HUES6 (cell line): Measurements from ENCODE around the gene MAPK12.
A peak's percentile ranks its signal among the peaks of the same experiment; 100 is the strongest.

Source experiments
- H3K27ac ChIP-seq: 2 replicates; pipeline ENCODE4 v1.7.0; 2013; ENCODE audit warnings: low read depth, mild to moderate bottlenecking, low read length, inconsistent platforms
- H3K27me3 ChIP-seq: 2 replicates; pipeline ENCODE4 v1.6.1; 2013; ENCODE audit warnings: low read length; ENCODE audit not compliant: control insufficient read depth, insufficient read depth
- H3K36me3 ChIP-seq: 2 replicates; pipeline ENCODE4 v1.6.1; 2013; ENCODE audit warnings: low read length; ENCODE audit not compliant: control insufficient read depth, insufficient read depth
- H3K4me1 ChIP-seq: 2 replicates; pipeline ENCODE4 v1.6.1; 2013; ENCODE audit warnings: low read length; ENCODE audit not compliant: control insufficient read depth, insufficient read depth
- H3K4me3 ChIP-seq: 2 replicates; pipeline ENCODE4 v1.5.1; 2013; ENCODE audit warnings: low read depth, low read length
- H3K9ac ChIP-seq: one replicate; pipeline ENCODE4 v1.6.1; 2013; ENCODE audit warnings: mild to moderate bottlenecking, low read length
- H3K9me3 ChIP-seq: 2 replicates; pipeline ENCODE4 v1.6.1; 2013; ENCODE audit warnings: low read depth, low read length; ENCODE audit not compliant: control insufficient read depth, insufficient read depth

Gene MAPK12

DNA sequence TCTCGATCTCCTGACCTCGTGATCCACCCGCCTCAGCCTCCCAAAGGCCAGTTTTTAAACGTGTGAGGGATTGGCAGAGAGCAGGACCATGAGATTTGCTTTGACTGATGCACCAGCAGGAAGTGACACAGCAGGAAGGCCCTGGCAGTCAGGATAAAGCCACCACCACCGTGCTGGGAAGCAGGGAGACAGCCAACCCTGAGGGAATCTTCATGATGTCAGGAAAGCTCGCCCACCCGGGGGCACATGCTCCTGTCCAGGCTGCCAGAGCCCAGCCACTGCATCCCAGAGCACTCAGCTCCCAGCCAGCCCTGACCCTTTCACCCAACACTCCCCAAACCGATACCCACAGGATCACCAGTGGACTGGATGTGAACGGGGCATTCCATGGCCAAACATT lies 22.7 kb downstream of the MAPK12 start:
- Histone ChIP-seq H3K9me3 (peaks cover 5% of the 10 kb centered on the region; the same call in 1 of the 2 replicates), H3K4me3 (no peak overlapping the region), H3K4me1 (peaks cover 3% of the 10 kb centered on the region; the same call in 1 of the 2 replicates), H3K36me3 (peaks cover 12% of the 10 kb centered on the region; the same call in 1 of the 2 replicates), H3K27me3 (no peaks in the 10 kb centered on the region), H3K27ac (no peak overlapping the region), H3K9ac (no peak overlapping the region)

DNA sequence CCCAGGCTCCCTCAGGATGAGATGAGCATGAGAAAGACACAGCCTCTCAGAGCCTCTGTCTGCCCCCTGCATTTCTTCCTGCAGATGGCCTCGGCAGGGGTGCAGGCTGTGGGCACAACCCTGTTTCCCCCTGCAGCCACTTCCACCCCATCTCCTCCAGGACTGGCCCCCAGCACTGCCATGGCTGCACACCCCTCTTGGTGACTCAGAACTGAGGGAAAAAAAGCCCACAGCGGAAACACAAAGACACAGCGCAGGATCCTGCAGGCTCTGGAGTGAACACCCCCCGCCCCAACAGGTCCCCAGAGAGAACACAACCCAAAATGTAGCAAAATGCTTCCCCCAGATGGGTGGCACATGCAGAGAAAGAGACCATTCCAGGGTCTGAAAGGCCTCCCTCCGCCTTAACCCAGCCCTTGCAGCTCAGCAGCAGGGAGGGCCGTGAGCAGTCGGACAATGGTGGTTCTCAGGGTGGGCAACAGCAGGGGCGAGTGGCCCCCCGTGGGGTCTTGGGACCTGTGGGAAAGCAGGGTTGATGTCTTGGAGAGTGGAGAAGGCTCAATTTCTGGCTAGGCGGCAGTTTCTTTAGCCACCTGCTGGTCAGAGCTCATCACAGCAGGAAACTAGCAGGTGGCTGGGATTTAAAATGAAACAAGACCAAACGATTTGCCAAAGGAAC lies 24.6 kb downstream of the MAPK12 start:
- Histone ChIP-seq H3K36me3 (peaks cover 15% of the 10 kb centered on the region; the same call in 1 of the 2 replicates), H3K27ac (no peak overlapping the region), H3K4me1 (no peaks in the 10 kb centered on the region), H3K9ac (no peak overlapping the region), H3K27me3 (no peaks in the 10 kb centered on the region), H3K9me3 (peaks cover 5% of the 10 kb centered on the region; the same call in 1 of the 2 replicates), H3K4me3 (no peak overlapping the region)

DNA sequence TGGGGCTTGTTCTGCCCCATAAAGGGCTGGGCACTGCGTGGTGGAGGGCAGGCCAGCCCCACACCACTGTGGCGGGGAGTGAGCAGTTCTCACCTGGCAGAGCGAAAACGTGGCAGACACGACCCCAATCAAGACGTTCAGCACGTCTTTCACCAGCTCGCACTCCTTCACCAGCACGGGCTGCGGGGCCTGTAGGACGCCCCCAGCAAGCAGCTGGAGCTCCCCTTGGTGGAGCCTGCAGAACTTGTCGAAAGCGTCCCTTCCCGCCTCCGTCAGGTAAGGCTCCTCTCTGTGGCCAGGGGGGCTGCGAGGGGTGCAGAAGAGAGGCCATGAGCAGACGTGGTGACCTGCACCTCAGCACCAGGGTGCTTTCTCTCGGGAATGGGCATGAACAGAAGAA lies 28.3 kb downstream of the MAPK12 start:
- Histone ChIP-seq H3K4me1 (no peaks in the 10 kb centered on the region), H3K27ac (no peak overlapping the region), H3K4me3 (no peak overlapping the region), H3K9ac (no peak overlapping the region), H3K27me3 (no peaks in the 10 kb centered on the region), H3K36me3 (peaks cover 5% of the 10 kb centered on the region; the same call in 1 of the 2 replicates), H3K9me3 (peaks cover 5% of the 10 kb centered on the region; the same call in 1 of the 2 replicates)

DNA sequence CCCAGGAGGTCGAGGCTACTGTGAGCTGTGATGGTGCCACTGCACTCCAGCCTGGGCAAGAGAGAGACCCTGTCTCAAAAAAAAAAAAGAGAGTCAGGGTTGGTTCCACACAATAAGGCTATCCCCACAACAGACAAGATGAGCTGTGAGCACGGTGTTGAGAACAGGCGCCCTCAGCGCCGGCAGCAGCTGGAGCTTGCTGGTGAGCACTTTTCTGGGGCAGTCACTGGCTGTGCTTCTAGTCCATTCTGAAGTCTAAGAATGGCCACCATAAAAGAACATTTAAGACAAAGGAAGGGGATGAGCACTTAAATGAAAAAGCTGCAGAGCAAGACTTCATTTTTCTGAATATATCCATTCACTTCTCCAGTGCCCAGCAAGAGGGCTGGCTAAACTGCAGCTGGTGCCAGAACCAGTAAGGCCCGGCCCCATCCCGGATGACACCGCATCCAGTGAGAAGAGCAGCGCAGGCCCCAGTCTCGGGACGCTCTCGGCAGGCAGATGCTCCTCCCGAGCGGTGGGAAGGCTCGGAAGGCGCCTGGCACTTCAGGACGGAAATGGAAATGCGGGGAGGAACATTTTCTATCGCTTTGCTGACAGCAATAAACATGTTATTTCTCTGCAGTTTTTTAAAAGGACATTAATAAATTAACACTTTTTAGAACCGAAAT lies 28.9 kb downstream of the MAPK12 start:
- no peaks in the 10 kb centered on the region for H3K27me3 ChIP-seq
- H3K27ac ChIP-seq: no peak overlapping the region
- H3K4me3 ChIP-seq: no peak overlapping the region
- H3K4me1 ChIP-seq: no peaks in the 10 kb centered on the region
- peaks cover 5% of the 10 kb centered on the region; the same call in 1 of the 2 replicates for H3K9me3 ChIP-seq
- H3K36me3 ChIP-seq: peaks cover 5% of the 10 kb centered on the region; the same call in 1 of the 2 replicates
- no peak overlapping the region for H3K9ac ChIP-seq

DNA sequence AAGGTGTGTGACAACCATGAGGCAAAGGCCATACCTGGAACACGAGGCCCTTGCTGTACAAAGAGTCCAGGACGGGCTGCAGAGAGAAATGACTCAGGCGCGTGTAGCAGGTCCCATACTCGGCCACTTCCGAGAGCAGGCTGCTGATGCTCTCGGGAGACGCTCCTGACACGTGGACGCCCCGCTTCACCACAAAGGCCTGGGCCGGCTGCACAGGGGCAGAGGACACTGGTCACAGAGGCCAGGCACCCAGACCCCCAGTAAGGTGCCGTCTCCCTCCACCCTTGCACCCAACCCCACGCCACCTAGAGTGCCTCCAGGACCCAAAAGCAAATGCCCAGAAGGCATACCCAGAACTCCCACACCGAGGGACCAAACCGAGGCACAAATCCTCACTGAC lies 32.1 kb downstream of the MAPK12 start:
- Histone ChIP-seq H3K4me1 (no peaks in the 10 kb centered on the region), H3K27me3 (no peaks in the 10 kb centered on the region), H3K9ac (no peak overlapping the region), H3K36me3 (peaks cover 14% of the 10 kb centered on the region), H3K27ac (no peak overlapping the region), H3K9me3 (no peaks in the 10 kb centered on the region), H3K4me3 (no peak overlapping the region)

DNA sequence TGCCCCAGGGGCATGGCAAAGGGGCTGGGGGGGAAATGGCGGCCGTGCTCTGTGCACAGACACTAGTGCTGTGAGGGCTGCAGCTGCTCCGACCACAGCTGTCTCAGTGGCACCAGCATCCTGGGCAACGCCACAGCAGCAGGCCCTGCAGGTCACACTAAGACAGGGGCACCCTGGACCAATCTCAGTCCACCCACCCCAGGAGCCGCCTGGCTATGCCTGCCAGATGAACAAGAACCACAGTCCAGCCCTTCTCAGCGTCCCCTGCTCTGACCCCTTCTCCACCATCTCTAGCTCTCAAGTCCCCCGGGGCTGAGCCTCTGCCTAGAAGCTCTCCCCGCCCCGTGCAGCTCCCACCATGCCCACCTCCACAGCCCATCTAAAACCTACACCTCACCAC lies 33.1 kb downstream of the MAPK12 start:
- peak overlapping the region; percentile 19 for H3K9ac ChIP-seq
- no peak overlapping the region for H3K4me3 ChIP-seq
- H3K27ac ChIP-seq: no peak overlapping the region
- peaks cover 20% of the 10 kb centered on the region for H3K36me3 ChIP-seq
- H3K4me1 ChIP-seq: no peaks in the 10 kb centered on the region
- H3K27me3 ChIP-seq: no peaks in the 10 kb centered on the region
- no peaks in the 10 kb centered on the region for H3K9me3 ChIP-seq

DNA sequence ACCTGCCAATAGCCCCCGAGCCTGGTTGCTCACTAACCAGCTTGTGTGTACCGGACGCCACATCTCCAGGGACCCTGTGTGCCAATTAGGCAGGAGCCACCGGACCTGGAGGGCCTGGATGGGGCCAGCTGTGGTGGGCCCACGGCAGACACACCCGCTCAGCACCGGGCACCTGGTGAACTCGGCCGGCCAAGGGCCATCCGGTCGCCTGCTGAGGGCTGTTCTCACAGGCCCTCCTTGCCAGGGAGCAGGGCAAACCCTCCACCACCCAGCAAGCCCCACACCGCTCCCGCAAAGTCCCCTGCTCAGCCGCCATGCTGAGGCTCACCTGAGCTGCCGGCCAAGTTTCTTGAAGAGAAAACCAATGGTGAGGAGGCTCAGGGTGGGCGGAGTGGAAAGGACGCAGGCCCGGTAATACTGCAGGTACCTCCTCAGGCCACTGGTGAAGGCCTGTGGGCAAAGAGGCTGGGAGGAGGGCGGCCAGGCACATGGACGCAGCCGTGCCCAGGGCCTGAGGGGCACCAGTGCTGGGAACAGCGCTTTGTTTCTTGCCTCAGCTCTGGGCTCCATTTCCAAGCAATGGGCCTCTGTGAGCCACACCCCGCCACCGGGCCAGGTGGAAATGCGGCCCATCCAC lies 33.8 kb downstream of the MAPK12 start:
- Histone ChIP-seq H3K9me3 (no peaks in the 10 kb centered on the region), H3K4me3 (no peak overlapping the region), H3K9ac (no peak overlapping the region), H3K36me3 (peaks cover 25% of the 10 kb centered on the region), H3K27ac (no peak overlapping the region), H3K27me3 (no peaks in the 10 kb centered on the region), H3K4me1 (no peaks in the 10 kb centered on the region)

DNA sequence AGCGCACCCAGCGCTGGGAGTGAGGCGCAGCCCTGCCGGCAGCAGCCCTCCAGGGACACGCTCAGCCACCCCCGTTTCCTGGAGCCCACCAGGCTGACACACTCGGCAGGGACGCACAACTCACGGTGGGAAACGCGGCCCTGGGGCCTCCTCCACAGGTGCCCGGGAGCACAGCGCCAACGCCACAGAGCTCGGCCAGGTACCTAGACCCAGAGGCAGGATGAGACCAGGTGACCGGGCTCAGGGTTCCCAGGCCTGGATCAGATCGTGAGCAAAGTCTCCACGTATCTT lies 34.7 kb downstream of the MAPK12 start:
- H3K9me3 ChIP-seq: no peaks in the 10 kb centered on the region
- H3K27me3 ChIP-seq: no peaks in the 10 kb centered on the region
- no peak overlapping the region for H3K4me3 ChIP-seq
- H3K4me1 ChIP-seq: no peaks in the 10 kb centered on the region
- H3K36me3 ChIP-seq: peaks cover 34% of the 10 kb centered on the region
- no peak overlapping the region for H3K27ac ChIP-seq
- no peak overlapping the region for H3K9ac ChIP-seq

DNA sequence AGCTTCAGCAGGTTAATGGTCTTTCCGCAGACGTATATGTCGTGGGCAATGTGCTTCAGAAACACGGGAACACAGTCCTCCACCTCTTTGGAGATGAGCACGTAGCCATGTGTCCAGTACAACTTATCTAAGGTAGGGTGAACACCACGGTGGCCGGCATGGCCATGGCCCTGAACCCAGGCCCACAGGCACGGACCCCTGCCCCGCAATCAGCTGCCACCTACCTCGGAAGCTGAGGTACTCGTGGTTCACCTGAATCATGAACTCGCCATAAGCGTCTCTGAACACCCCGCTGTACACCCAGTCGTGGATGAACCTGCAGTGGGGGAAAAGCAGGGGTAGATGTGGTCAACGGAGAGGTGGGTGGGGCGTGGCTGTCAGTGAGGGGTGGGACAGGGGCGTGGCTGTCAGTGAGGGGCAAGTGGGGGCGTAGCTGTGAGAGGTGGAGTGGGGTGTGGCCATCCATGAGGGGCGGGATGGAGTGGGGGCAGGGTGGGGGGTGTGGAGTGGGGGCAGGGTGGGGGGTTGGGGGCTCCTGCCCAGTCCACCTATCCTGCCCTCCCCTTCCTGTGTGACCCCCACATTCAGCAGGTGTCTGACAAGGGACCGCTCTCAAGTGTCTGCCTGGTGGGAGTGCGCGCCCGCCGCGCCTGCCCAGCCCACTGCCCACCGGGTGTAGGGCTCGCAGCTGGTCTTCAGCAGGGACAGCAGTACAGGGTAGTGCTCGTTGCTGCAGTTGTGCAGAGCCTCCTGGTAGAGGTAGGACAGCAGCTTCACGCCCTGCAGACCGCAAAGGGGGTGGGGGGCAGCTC lies 35.2 kb downstream of the MAPK12 start:
- no peak overlapping the region for H3K27ac ChIP-seq
- no peaks in the 10 kb centered on the region for H3K9me3 ChIP-seq
- H3K9ac ChIP-seq: no peak overlapping the region
- H3K4me3 ChIP-seq: no peak overlapping the region
- peaks cover 39% of the 10 kb centered on the region for H3K36me3 ChIP-seq
- no peaks in the 10 kb centered on the region for H3K27me3 ChIP-seq
- no peaks in the 10 kb centered on the region for H3K4me1 ChIP-seq

DNA sequence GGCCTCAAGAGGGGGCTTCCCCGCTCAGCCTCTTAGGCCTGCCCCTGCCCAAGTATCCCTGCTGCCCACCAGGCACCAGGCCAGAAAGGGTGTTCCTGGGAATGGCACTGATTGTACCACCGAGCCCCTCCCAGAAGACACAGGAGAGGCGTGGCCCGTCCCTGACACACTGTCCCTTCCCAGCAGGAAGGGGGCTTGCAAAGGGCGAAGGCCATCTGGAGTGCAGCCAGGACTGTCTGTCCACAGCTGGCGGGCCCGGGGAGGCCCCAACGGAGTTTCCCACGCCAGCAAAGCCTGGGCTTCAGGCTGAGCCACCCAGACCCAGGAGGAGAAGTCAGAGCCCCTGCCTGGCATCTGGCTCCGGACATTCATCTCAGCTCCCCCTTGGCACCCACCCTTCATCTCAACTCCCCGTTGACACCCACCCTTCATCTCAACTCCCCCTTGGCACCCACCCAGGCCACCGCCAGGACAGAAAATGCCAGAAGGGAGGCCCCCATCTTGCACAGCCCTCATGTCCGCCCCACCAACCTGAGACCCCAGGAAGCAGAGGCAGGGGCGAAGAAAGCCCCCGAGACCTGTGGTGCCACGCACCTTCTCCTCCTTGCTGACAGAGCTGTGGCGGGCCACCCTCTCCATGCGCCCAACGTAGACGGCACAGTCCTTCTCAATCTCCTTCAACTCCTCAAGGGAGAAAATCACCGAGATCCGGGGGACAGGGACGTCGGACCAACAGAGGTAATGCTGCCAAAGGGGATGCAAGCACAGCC lies 36.1 kb downstream of the MAPK12 start:
- peaks cover 47% of the 10 kb centered on the region for H3K36me3 ChIP-seq
- H3K9me3 ChIP-seq: no peaks in the 10 kb centered on the region
- no peak overlapping the region for H3K9ac ChIP-seq
- H3K4me3 ChIP-seq: no peak overlapping the region
- H3K4me1 ChIP-seq: no peaks in the 10 kb centered on the region
- H3K27ac ChIP-seq: no peak overlapping the region
- H3K27me3 ChIP-seq: no peaks in the 10 kb centered on the region
